ENCODE data around the gene NRROS. TPM values are rescaled to one million over a fixed set of nuclear protein-coding genes. Genes with fewer than 3 reads are reported as not detected.

NRROS gene
- total and polyA plus RNA-seq, 7 donors = 0.83 to 3.0 (median 1.9) TPM

- H3K4me1 ChIP-seq = no peaks in the 10 kb centered on the region
- no peak overlapping the region for H3K27ac ChIP-seq
- no peaks in the 10 kb centered on the region for H3K27me3 ChIP-seq (ENCODE audit: insufficient read depth in 3 of 3, low read length in 2 of 3)
- H3K4me3 ChIP-seq = no peak overlapping the region
- 62 to 66% (median 65%) methylated on average over 16 of the region's 16 CpGs for WGBS, 3 donors
- no peak for TF ChIP-seq CTCF (IDR thresholded peaks at IDR 0.05)
- intact Hi-C loops (cut with DNase I) = no loop called here
- no peaks in the 10 kb centered on the region for H3K9me3 ChIP-seq
- H3K36me3 ChIP-seq (ENCODE audit: insufficient read depth in 1 of 2, low read depth in 1 of 2) = peaks cover 0 to 3% of the 10 kb centered on the region in 2 donors
- ATAC-seq (no peak), DNase-seq (no peak)
These were observed 21.9 kb downstream of the NRROS start for GRCh38 chr3:196661400-196661799.

DNA sequence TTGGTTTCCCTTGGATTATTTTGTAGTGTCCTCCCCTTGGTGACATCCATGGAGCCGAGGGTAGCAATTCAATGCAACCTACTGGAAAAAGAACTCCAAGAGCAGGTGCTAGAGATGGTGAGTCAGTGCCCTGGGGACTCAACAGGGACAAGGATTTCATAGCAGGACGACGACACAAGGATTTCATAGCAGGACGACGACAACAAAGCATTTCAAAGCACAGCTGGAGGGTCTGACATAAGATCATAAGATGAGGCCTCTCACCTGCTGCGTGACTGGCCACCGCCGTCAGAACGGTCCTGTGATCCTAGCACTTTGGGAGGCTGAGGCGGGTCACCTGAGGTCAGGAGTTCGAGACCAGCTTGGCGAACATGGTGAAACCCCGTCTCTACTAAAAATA, 22.5 kb downstream of the NRROS start:
- ATAC-seq (no peak), DNase-seq (no peak)
- Histone ChIP-seq H3K4me1 (no peaks in the 10 kb centered on the region), H3K36me3 (ENCODE audit: insufficient read depth in 1 of 2, low read depth in 1 of 2) (no peaks in the 10 kb centered on the region), H3K4me3 (no peak overlapping the region), H3K27ac (no peak overlapping the region), H3K27me3 (ENCODE audit: insufficient read depth in 3 of 3, low read length in 2 of 3) (no peaks in the 10 kb centered on the region), H3K9me3 (no peaks in the 10 kb centered on the region)
- WGBS, 3 donors = 48 to 58% (median 50%) methylated on average over 13 of the region's 13 CpGs
- intact Hi-C loops (cut with DNase I) = no loop called here
- no peak for TF ChIP-seq CTCF (IDR thresholded peaks at IDR 0.05)

- H3K36me3 ChIP-seq (ENCODE audit: insufficient read depth in 1 of 2, low read depth in 1 of 2) = no peaks in the 10 kb centered on the region
- intact Hi-C loops (cut with DNase I) = no loop called here
- WGBS, 3 donors = 54 to 57% (median 56%) methylated on average over 14 to 15 of the region's 15 CpGs
- no peak overlapping the region for H3K4me3 ChIP-seq
- no peaks in the 10 kb centered on the region for H3K4me1 ChIP-seq
- H3K27ac ChIP-seq = no peak overlapping the region
- H3K9me3 ChIP-seq = no peaks in the 10 kb centered on the region
- DNase-seq = no peak
- ATAC-seq = no peak
- no peak for TF ChIP-seq CTCF (IDR thresholded peaks at IDR 0.05)
- no peaks in the 10 kb centered on the region for H3K27me3 ChIP-seq (ENCODE audit: insufficient read depth in 3 of 3, low read length in 2 of 3)
These were observed 23.4 kb downstream of the NRROS start for GRCh38 chr3:196662711-196663571.

DNA sequence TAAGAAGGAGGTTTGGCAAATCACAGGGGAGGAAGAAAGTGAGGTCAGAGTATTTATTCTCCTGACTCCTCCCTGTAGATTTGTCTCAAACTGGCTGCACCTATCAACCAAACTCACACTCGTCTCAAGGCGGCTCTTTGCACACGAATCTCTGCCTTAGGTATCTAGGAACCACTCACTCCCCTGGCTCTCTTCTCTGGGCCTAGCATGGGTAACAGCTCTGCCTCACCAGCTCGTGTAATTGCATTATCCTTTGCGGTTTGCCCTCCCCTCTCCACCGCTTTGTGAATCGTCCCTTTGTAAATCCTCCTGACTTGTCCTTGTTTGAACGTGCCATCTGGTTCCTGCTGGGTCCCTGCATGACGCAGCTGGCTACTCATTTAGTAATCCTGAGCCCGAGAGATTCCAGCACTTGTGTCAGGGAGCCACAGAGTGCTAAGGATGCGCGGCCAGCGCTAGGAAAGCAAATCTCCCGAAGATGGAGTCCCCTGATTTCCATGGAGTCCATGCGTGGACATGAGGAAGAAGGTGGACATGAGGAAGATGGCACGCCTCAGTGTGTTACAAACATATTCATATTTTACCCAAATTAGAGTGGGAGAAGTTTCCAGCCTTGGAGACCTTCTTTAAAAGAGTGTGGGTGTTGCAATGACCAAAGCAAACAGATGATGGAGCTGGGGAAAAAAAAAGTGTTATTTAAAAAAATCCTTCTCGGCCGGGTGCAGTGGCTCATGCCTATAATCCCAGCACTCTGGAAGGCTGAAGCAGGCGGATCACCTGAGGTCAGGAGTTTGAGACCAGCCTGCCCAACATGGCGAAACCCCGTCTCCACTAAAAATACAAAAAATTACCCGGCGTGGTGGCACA, 26.7 kb downstream of the NRROS start:
- intact Hi-C loops (cut with DNase I) = no loop called here
- Histone ChIP-seq H3K4me3 (no peak overlapping the region), H3K4me1 (no peaks in the 10 kb centered on the region), H3K27me3 (ENCODE audit: insufficient read depth in 3 of 3, low read length in 2 of 3) (peaks cover 0 to 7% (median 2%) of the 10 kb centered on the region in 3 donors), H3K27ac (no peak overlapping the region), H3K36me3 (ENCODE audit: insufficient read depth in 1 of 2, low read depth in 1 of 2) (no peaks in the 10 kb centered on the region), H3K9me3 (no peaks in the 10 kb centered on the region)
- no peak for DNase-seq
- TF ChIP-seq CTCF (IDR thresholded peaks at IDR 0.05) = no peak
- peak in 2 of 4 donors; percentile 48 to 60 for ATAC-seq
- 28 to 42% (median 35%) methylated on average over 23 of the region's 23 CpGs for WGBS, 3 donors
